Ramos (cell line): Measurements from ENCODE around the gene DGLUCY.
"Not testable (repeated sequence)": the region's sequence is repeated elsewhere in the genome, so short reads cannot be mapped to it uniquely, and the experiment has no call there.

Experiments used
- in situ Hi-C: fragments of 300-500 bp; cut with MboI; formaldehyde crosslinking; loops from one replicate; pipeline ENCODE4 v1.14.3; 2022; ENCODE audit warnings: low sequenced_read_pairs; ENCODE audit not compliant: unreplicated experiment

DGLUCY gene

GRCh38 chr14:91197631-91198030 lies 83.8 kb downstream of the DGLUCY start:
- in situ Hi-C loops: no loop called here

GRCh38 chr14:91200802-91201201 lies 86.9 kb downstream of the DGLUCY start:
- in situ Hi-C loops: not testable (repeated sequence)

DNA sequence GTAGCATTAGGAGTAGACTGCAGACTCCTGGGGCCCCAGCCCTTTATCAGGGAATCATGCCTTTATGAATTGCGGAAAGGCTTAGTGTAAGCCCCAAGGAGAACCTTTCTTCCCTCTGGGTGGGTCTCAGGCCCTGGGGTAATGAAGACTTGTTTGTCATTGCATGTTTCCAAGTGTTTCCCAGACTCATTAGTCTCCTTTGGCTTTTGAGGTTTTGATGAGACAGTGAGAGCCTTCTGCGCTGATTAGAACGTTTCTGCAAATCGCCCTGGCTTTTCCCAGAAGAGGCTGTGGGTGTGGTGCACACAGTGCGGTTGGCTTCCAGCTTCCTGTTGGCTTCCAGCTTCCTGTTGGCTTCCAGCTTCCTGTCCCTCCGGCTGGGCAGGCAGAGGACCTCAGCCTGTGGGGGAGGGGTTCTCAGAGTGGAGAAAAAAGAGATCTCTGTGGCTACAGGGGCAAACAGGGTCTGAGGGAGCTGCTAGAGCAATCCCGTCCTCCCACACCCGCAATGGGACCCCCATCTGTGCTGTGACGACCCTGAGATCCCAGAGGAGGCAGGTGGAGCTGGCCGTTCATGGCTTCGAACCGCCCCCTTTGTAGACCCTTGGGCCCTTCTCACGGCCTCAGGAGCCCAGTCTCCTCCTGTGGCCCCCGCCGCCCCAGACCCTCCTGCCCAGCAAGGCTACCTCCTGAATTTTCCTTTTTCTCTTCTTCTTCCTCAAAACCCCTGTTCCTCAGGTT lies 88.5 kb downstream of the DGLUCY start:
- in situ Hi-C loops: no loop called here

- in situ Hi-C loops: no loop called here
Measured at GRCh38 chr14:91204657-91205056, 90.8 kb downstream of the DGLUCY start.

DNA sequence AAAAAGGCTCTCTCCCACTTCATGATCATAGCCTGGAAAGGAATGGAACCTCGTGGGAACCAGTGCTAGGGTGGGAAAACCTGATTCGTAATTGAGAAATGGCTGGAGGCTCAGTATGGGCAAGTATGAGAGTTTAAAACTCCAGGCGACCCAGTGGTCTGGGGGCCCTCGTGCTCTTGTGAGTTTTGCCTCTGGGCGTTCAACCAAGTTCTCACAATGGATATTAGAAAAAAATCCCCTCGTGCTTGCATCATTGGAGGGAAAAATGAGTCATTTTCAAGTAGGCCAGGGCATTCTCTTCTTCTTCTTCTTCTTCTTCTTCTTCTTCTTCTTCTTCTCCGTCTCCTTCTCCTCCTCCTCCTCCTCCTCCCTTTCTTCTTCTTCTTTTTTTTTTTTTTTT lies 91.6 kb downstream of the DGLUCY start:
- in situ Hi-C loops: no loop called here

- in situ Hi-C loops: no loop called here
Measured at GRCh38 chr14:91207008-91207407, 93.1 kb downstream of the DGLUCY start.

- in situ Hi-C loops: no loop called here
Measured at GRCh38 chr14:91211017-91211416, 97.1 kb downstream of the DGLUCY start.

DNA sequence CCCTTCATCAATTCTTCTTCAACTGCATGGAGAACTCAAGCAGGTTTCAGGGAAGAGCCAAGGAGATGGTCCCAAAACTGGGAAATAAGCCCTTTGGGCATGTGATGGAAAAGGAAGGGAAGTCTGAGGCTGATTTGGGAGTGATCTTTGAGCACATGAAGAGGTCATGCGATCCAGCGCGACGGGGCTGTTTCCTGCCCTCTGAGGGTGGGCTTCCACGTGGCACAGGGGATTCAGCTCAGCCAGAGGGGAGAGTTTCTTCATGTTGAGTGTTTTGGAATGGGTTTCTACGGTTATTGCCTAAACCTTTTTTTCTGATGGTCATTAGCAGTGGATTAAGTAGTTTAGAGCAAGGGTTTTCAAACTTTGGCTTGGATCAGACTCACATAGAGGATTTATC lies 100.4 kb downstream of the DGLUCY start:
- in situ Hi-C loops: no loop called here

DNA sequence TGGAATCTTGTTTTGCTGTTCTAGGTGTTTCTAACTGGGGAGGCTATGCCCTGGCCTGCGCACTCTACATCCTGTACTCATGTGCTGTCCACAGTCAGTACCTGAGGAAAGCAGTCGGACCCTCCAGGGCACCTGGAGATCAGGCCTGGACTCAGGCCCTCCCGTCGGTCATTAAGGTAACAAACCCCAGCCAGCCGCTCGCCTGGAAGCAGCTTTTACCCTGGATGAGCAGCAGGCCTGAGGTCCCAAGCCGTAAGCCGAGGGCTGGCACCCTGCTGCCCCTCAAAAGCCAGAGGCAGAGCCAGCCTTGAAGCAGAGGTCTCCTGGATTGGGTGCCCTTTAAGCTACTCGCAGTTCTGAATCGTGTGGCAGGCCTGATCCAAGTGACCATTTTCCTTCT lies 101.5 kb downstream of the DGLUCY start:
- in situ Hi-C loops: no loop called here

DNA sequence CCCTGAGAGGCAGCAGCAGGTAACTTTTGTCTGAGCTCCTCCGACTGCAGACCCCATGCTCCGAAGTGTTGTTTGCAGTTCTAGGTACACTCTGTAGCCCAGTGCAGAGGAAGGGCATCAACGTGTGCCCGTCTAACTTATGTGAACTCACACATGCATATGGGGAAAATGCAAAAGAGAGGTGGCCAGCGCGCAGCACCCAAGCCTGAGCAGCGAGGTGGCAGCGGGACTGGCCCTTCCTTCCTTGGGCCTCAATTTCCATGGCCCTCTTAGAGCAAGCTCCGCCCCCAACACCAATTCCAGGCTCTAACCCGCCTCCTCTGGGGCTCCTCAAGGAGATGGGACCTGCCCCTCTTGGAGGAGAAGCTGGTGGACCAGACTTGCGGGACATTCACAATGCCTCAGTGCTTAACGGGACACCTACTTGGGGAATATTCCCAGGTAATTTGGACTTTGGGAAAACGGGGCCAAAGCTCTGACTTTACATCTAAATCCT lies 102.9 kb downstream of the DGLUCY start:
- in situ Hi-C loops: no loop called here

DNA sequence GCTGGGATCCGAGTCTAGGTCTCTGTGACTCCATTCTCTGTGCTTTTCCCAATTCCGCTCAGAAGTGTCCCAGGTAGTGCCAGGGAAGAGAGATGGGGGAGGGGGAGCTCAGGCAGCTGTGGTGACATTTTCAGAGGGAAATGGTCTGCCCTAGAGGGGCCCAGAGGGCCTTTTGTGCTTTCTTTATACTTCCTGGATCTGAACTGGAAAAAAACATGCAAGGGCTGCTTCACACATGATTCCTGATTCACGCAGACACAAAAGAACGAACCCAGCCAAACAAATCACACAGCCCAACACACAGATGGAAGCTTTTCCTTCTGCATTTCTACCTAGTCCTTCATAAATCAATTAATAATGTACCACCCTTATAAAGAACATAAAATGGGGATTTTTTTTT lies 104.1 kb downstream of the DGLUCY start:
- in situ Hi-C loops: no loop called here

DNA sequence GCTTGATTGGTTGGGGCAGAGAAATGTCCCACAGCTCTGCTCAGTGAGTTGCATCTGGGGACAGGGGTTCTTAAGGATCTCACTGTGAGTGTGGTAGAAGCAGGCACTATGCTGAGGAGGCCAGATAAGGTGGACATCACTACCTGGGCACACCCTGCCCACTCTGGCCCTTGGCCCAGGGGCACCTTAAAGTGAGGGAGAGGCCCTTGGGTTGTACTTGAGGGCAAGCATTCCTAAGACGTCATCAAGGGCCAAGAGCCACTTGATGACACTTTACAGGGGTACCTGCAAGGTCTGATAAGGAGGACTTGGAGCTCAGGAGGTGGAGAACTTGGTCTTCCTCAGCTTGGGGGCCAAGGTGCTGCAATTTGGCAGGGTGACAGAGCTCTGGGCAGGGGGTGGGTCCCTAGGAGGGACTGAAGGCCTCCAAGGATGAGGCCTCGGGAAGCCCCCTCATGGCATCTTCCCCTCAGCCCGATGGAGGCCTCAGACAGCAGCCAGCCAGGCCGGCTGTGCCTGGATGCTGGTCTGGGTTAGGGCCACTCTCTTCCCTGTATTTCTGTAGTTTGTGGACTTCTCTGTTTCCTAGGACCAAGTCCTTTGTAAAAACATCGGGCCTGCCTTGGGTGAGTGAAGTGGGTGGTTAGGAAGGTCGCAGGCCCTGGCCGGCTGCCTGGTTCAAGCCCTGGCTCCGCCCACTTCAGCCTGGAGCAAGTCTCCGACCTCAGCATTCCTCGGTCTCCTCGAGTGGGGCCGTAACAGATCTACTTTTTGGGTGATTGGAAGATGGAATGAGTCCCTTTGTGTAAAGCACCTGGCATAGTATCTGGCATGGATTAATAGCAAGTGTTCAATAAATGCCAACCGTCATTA lies 105.9 kb downstream of the DGLUCY start:
- in situ Hi-C loops: no loop called here

GRCh38 chr14:91220581-91221000 lies 106.7 kb downstream of the DGLUCY start:
- in situ Hi-C loops: no loop called here

DNA sequence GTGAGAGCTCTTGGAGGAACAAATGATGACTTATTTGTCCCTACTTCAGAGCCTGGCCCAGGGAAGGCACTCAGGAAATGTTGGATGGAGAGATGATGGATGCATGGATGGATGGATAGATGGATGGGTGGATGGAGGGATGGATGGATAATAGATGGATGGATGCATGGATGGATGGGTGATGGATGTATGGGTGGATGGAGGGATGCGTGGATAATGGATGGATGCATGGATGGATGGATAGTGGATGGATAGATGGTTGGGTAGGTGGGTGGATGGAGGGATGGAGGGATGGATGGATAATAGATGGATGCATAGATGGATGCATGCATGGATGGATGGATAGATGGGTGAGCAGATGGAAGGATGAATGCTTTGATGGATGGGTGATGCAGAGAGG lies 107.4 kb downstream of the DGLUCY start:
- in situ Hi-C loops: no loop called here

DNA sequence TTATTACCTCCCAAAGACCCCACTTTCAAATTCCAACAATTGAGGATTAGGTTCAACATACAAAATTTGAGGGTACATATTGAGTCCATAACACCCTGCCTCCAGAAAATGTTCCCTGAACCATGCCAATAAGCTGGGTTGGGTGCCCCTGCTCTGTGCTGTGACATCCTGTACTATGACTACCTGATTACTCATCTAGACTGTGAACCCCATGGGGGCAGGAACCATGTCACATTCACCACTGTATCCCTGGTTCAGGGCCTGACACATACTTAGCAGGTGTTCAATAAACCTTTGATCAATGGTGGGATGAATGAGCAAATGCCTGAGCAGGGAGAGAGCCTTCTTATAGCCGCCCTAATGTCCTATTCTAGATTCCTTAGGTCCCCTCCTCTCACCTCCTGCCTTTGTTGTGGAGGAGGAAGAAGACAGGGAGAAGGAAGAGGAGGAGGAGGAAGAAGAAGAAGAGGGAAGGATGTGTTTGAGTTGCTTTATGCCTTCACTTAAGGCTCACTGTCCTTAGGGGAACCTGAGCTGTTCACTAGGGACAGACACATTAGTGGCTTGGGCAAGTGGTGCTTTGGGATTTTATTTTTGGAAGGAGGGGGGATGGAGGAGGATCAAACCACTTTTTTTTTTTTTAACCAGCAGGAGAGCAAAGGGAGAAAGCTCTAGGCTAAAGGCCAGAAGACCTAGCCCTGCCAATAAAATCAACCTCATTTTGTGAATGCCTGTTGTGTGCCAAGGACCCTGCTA lies 109.3 kb downstream of the DGLUCY start:
- in situ Hi-C loops: no loop called here

GRCh38 chr14:91225025-91225424 lies 111.2 kb downstream of the DGLUCY start:
- in situ Hi-C loops: no loop called here

GRCh38 chr14:91226360-91226759 lies 112.5 kb downstream of the DGLUCY start:
- in situ Hi-C loops: not testable (repeated sequence)

GRCh38 chr14:91227183-91227628 lies 113.3 kb downstream of the DGLUCY start:
- in situ Hi-C loops: no loop called here

- in situ Hi-C loops: no loop called here
Measured at GRCh38 chr14:91228112-91229004, 114.5 kb downstream of the DGLUCY start.

GRCh38 chr14:91229005-91229382 lies 115.1 kb downstream of the DGLUCY start:
- in situ Hi-C loops: no loop called here
